Activated CD4-positive, CD25-positive, alpha-beta regulatory T cell treated with anti-CD3 and anti-CD28 coated beads, Interleukin-2, amount 50 U/mL, for 72 hours (primary cell): ENCODE measurements around the gene KITLG.
"Not testable (repeated sequence)": the region's sequence is repeated elsewhere in the genome, so short reads cannot be mapped to it uniquely, and the experiment has no call there.

Source experiments
- DNase-seq: peaks from one replicate; pipeline ENCODE4 v3.0.0; 2021

Gene KITLG

DNA sequence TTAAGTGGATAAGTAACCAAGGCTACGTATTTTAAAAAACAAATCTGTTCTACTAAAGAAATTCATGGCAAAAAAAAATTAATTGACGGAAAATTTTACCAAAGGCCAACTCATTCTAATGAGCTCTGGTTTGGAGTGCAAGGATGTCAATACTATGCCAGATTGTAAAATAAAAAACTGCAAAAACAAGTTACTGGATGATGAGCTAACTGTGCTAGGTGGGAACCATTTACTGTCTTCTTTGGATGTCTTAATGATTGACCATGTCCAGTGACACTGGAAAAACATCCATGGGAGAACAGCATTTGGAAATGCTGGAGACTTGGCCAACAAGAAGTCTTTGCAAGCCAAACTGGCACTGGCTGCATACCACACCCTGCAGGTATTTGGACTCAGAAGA is 41.6 kb downstream of the KITLG start:
- no peak for DNase-seq

GRCh38 chr12:88538250-88538649 is 42.0 kb downstream of the KITLG start:
- no peak for DNase-seq

DNA sequence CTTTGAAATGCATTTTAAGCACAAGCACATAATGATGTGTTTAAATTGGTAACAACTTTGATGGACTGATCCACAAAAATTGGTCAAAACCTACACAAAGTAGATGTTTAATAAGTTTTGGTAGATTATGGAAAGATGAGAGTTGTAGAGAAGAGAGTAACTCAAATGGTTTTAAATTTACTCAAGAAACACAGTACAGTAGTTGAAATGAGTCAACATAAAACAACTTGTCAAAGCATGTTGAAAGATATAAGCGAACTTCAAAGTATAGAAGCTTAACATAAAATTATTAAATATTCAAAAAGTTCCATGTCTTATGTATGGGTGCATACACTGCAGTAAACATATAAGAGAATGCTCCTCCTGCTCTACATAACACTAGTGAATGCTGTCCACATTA is 49.4 kb downstream of the KITLG start:
- DNase-seq: no peak

GRCh38 chr12:88529531-88530488 is 50.5 kb downstream of the KITLG start:
- DNase-seq: no peak

DNA sequence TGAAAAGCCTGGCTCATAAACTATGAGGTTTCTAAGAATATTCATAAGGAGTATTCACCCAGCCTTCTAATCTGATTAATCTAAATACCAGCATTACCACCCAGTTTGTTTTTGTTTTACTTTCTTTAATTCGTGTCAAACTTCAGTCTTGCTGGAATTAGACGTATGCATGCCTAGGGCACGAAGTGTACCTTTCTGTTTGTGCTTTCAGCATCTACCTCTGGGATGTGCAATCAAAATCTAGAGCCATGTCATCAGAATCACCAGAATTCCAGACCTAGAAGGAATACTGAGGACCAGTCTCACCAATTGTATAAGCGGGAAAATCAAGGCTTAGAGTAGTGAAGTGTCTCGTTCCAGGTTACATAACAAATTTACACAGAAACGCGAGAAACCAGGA is 57.3 kb downstream of the KITLG start:
- no peak for DNase-seq

GRCh38 chr12:88520436-88520820 is 59.8 kb downstream of the KITLG start:
- no peak for DNase-seq

DNA sequence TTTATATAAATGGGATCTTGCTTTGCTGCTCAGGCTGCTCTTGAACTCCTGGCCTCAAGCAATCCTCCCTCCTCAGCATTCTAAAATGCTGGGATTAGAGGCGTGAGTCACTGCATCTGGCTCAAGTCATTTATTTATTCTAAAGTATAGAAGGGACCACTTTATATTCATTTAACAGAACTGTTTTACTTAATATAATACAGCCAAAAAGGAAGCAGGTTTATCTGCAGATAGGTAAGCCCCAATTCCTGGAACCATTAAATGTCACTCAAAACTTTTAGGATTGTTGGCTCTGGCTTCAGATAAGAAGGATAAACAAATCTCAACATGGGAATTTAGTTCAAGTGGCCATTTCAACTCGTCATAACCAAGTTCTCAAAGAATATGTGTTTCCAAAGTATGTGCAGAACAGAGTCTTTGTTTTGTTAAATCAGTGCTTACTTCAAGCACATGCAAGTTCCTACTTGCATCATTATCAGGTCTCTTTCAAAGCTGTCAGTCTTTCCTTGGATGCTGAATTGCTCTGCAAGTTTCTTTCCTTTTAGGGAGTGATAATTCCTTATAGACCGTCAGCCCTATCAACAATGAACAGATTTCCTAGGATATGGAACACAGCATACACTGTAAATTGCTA is 60.4 kb downstream of the KITLG start:
- no peak for DNase-seq

GRCh38 chr12:88518863-88519403 is 61.3 kb downstream of the KITLG start:
- no peak for DNase-seq

DNA sequence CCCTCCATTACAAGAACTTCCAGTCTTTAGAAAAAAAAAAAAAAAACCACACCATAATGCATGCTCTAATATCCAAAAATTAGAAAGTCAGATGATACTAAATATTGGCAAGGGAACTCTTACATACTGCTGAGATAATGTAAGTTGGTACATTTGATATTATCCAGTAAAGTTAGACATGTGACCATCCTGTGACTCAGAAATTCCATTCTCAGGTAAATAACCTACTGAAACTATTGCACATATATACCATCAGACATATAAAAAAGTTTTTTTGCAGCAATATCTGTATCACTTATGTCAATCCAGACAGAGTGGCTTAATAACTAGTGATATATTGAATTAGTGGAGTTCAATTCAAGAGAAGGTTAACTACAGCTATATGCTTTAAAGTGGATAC is 63.5 kb downstream of the KITLG start:
- no peak for DNase-seq

- DNase-seq: no peak
Measured at GRCh38 chr12:88510843-88511242, 69.4 kb downstream of the KITLG start.

DNA sequence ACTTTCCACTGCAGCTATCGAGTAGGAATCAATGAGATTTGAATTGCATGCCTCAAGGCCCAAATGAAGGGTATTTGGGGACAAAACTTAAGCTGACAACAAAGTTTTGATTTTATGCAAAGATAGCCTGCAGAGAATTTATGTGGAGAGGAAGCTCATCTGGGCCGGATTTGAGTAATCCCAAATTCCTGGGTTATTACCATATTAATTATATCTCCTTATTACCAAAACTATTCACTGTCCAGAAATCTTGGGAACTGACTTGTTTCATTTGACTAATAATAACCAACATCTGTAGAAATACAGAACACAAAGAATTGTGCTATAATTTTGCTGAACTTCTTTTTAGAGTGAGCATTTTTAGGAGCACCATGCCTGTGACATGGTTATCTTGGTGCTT is 70.4 kb downstream of the KITLG start:
- no peak for DNase-seq

DNA sequence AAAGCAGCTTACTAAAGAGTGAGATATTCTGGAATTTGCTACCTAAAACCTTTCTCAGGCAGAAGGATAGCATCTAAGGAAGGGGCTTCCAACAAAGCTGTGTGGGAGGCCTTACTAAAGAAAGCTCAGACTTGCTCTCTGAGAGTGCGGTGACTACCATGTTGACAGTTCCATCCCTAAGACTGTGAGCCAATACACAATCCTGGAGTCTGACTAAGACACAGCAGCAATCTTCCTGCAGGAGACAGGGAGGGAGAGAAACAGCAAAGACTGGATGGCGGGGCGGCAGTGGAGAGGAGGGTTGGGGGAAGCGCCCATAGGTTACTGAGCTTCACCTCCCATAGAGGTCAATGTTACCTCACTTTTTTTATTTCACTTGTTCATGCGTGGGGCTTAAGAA is 70.9 kb downstream of the KITLG start:
- no peak for DNase-seq

GRCh38 chr12:88507851-88508250 is 72.4 kb downstream of the KITLG start:
- not testable (repeated sequence) for DNase-seq

GRCh38 chr12:88507270-88507669 is 73.0 kb downstream of the KITLG start:
- no peak for DNase-seq

- no peak for DNase-seq
Measured at GRCh38 chr12:88505696-88506095, 74.6 kb downstream of the KITLG start.

GRCh38 chr12:88503281-88503703 is 77.0 kb downstream of the KITLG start:
- no peak for DNase-seq

DNA sequence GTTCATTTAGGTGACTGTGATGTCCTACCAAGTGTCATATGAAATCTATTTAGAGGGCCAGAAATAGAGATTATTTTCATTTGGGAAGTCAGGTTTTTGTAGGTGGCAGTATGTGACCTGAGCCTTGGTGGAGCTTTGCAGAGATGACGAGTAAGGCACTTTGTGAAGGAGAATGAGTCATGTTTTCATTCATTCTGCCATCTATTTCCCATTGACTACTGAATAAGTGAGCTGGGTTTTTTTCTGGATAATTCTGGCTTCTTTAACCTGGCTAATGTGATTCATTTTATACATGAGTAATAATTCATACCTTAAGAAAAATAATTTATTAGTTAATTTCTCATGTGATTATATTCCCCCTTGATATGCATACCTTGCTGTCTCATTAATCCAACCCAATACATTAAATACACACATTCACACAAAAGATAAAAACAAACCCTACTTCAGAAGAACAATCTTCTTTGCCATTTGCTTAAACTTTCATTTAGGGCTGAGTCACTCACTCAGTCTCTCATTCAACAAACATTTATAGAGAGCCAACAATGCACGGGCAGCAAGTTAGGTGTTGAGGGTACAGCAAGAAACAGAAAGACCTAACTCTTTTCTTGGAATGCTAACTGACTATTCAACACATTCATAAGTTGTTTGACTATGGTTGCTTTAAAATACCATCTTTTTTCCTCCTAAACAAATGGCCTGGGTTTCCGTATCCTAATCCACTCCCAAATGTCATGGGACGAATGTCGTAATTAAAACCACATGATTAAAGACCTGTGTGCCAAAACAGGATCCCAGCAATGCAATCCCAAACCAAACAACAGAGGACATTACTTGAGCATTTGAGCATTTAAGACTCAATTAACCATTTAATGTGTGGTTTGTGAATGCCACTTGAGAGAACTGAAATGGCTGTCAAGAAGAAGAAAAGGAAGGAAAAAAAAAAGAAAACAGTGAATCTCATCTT is 78.0 kb downstream of the KITLG start:
- no peak for DNase-seq

DNA sequence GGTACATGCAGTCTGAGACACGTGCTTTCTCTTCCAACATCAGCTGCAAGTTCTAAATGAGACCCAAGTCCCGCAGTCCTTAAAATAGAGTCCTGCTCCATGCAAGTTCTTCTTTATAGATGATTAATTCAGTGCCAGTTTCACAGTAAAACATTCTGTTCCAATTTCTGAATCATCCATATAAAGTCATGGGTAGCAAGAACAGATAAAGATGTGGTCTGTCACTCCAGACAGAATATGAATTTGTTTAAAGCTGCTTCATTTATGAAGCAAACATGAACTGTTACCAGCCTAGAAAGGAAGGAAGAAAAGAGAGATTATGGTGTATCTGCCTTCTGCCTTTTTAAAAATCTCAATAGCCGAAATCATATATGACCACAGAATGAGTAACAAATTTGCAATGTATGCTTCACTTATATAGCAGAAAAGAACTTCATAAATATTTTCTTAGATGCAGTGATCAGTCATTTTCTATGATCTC is 83.3 kb downstream of the KITLG start:
- DNase-seq: no peak

GRCh38 chr12:88496429-88496828 is 83.8 kb downstream of the KITLG start:
- no peak for DNase-seq

- no peak for DNase-seq
Measured at GRCh38 chr12:88495031-88495430, 85.2 kb downstream of the KITLG start.

GRCh38 chr12:88494520-88494919 is 85.8 kb downstream of the KITLG start:
- DNase-seq: no peak

DNA sequence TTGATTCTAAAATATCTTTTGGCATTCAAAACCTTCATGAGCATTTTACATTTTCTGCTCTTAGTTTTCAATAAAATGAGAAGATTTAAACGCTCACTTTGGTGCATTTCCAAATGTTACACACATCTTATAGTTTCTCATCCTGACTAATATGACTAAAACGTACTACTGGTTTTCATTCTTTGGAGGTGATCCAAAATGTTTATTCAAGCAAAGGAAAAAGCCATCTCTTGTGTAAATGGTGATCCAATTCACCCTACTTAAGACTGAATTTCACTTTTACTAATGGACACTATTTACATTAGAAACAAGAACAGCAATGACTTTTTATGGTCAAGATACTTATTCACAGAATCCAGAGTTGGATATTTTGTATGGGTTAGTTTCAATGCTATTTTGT is 86.6 kb downstream of the KITLG start:
- no peak for DNase-seq

- DNase-seq: no peak
Measured at GRCh38 chr12:88490425-88490824, 89.8 kb downstream of the KITLG start.
